ENCODE results near the gene GOLIM4.

Gene GOLIM4

DNA sequence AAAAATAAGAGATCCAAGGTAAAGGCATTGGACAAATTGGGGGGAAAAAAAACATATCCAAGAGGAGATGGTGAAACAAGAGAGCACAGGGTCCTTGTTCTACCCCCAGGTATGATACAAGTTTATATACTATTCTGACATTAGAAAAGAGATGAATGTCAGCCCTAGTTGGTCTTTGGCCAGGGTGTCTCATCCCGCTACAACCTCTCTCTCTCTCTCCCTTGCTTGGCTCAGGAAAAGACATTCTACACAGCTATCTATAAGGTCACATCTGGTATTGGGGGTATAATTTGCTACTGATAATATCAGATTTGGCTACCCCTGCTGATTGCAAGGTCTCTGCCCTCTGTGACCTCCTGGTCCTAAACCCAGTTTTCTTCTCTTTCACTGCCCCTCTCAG is 117.2 kb downstream of the GOLIM4 start:
- DNase-seq = no peak

DNA sequence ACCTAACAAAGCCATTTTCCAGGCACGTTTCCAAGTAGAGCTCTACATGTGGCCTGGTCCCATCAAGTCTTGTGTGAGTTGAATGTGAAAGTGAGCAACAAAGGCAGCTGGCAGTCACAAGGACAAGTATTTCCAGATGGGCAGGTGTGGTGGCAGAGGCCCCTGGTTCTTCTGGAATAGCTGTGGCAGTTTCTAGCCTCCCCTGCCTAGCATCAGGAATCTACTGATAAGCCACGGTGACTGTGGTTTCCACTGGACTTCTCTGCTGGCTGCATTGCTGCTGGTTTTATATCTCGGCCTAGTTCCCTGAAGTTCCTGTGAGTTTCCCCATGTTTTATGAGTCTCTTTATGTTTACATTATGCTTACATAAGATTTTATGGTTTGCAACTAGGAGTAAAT is 117.7 kb downstream of the GOLIM4 start:
- DNase-seq = no peak

DNA sequence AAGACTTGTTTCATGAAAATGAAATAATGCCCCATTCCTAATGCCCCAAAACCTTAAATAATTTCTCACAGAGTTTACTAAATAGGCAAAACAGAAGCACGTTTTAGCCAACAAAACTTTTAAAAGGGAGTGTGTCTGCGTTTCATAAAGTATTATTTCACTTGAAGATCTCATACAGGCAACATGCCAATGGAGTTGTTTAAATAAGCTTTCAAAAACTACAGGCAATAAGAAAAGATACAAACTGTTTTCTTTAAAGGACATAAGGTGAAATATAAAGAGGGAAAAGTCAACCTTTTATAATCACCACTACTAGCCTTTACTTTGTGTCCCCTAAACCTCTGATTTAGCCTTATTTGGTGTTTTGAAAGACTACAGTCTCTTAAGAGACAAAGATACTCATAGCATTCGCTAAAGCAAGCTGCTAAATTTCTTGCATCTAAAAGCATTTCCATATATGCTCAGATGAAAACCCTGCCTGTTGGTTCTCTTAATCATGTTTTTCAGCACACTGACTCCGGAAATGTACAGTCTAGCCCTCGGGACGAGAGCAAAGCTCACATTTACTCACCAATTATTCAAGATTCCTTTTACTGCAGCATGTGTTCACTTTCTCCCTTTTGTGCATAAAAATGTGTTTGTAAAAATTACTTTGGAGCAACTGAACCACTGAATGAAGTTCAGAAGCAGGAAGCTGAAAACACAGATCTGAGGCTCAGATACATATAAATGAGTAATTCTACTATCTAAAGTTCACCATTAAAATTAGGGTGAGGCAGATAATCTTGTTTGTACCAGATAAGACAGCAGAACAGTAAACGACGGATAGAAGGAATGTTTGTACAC is 119.0 kb downstream of the GOLIM4 start:
- DNase-seq = no peak

DNA sequence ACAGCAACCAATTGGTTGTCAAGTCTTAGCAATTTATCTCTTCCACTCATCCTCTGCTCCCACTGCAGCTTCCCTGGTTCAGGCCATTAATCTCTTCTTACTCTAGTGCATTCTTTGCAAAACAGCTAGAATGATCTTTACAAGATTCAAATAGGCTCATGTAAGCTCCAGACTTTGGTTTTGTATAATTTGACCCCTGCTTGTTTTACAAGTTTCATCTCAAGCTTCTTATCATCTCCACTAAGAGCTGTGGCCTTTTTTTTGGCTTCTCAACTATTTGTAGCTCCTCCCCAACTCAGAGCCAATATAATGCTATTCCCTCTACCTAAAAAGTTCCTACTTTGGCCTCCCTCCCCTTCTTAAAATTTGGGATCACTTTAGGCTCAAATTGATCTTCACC is 121.8 kb downstream of the GOLIM4 start:
- DNase-seq = no peak

DNA sequence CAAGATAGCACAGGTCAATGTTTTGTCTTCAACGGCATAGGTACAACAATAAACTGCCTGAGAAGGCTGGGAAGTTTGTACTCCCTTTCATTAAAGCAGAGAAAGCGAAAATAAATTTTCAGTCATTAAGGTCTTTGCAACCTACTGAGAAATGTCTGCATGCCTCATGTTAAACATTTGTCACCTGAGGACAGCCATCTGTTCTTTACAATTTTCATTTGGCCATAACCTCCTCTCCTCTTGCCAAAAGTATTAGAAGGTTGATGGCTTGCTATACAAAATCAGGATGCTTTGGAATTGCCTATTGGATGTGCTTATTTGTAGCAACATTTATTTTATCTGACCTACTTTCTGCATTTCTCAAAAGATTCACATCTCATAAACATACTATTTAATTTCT is 122.7 kb downstream of the GOLIM4 start:
- no peak for DNase-seq

DNA sequence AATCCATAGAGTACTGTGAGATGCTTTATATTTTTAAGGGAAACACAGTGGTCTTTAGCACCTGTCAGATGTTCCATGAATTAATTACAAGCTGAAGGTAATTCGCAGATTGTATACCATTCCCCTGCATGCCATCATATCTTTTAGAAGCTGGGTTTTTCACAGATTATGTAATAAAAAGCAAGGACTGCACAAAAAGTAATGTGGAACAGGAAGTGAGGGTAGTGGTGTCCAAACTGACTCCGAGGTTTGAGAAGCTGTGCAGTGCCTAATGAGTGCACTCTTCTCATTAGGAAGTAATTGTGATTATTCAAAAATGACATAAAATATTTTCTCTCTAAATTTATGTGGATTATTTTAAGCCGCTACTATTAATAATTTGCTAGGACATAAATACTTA is 123.2 kb downstream of the GOLIM4 start:
- no peak for DNase-seq

DNA sequence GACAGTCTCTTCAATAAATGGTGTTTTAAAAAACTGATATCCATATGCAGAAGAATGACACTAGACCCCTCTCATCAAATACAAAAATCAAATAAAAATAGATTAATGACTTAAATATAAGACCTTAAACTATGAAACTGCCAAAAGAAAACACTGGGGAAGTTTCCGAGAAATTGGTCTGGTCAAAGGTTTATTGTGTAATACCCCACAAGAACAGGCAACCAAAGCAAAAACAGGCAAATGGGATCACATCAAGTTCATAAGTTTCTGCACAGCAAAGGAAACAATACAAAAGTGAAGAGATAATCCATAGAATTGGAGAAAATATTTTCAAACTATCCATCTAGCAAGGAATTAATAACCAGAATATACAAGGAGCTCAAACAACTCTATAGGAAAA is 126.2 kb downstream of the GOLIM4 start:
- no peak for DNase-seq

DNA sequence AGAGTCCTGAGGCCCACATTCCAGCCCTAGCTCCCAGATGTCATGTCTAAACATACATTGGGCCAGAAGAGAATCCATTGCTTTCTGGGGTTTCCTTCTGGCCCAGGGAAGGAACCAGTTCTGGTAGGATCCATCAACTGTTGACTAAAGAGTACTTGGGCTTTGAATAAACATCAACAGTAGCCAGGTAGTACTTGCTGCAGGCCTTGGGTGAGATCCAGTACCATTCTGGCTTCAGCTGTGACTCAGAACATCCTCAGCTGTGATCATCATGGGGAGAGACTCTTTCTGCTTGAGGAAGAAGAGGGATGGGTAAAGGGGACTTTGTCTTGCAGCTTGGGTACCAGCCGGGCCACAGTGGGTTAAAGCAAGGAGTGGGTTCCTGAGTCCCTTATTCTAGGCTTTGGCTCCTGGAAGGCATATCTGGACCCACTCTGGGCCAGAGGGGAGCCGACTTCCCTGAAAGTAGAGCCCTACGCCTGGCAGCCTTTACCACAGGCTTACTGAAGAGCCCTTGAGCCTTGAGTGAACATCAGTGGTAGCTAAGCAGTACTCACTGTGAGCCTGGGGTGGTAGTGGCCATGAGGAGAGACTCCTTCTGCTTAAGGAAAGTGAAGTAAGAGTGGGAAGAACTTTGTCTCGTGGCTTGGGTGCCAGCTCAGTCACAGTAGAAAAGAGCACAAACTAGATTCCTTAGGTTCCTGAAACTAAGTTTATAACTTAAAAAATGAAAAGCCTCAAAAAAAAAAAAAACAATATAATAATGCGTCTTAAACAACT is 128.3 kb downstream of the GOLIM4 start:
- DNase-seq = no peak
